SU-DHL-6 (cell line): Measurements from ENCODE around the gene CTNND2.

ENCODE experiments used
- H2AFZ ChIP-seq: fragments of 200-600 bp; sonication (generic); 2 replicates; pipeline ENCODE4 v1.6.1; 2014; ENCODE audit warnings: low read depth, mild to moderate bottlenecking, moderate library complexity, mixed read lengths, antibody characterized with exemption, low read length; ENCODE audit not compliant: severe bottlenecking
- H3F3A ChIP-seq: fragments of 200-600 bp; shearing (Covaris generic); 2 replicates; pipeline ENCODE4 v1.6.0; 2016; ENCODE audit warnings: antibody characterized with exemption, mild to moderate bottlenecking; ENCODE audit not compliant: insufficient read depth
- H3K27ac ChIP-seq: fragments of 200-600 bp; sonication (generic); 2 replicates; pipeline ENCODE4 v1.5.1; 2016; ENCODE audit warnings: low read depth, mild to moderate bottlenecking, low read length, moderate library complexity, mixed read lengths
- H3K27me3 ChIP-seq: fragments of 200-600 bp; sonication (generic), shearing (Covaris generic); 2 replicates; pipeline ENCODE4 v1.6.0; 2014; ENCODE audit warnings: mild to moderate bottlenecking, low read length
- H3K36me3 ChIP-seq: fragments of 200-600 bp; sonication (generic); 2 replicates; pipeline ENCODE4 v1.6.1; 2014; ENCODE audit warnings: mild to moderate bottlenecking, low read length, mixed read lengths
- H3K4me2 ChIP-seq: fragments of 300-600, 200-600 bp; shearing (Covaris generic), sonication (generic); 2 replicates; pipeline ENCODE4 v1.6.0; 2014; ENCODE audit warnings: low read length, low read depth, mild to moderate bottlenecking; ENCODE audit not compliant: poor library complexity, severe bottlenecking
- H3K4me3 ChIP-seq: fragments of 200-600 bp; sonication (generic); 2 replicates; pipeline ENCODE4 v1.5.1; 2014; ENCODE audit warnings: antibody characterized with exemption, low read length, mild to moderate bottlenecking, mixed read lengths; ENCODE audit not compliant: insufficient read depth, poor library complexity, severe bottlenecking
- H3K79me2 ChIP-seq: fragments of 200-600 bp; sonication (generic); 2 replicates; pipeline ENCODE4 v1.6.1; 2014; ENCODE audit warnings: mild to moderate bottlenecking, low read length, moderate library complexity; ENCODE audit not compliant: insufficient read depth
- H3K9ac ChIP-seq: fragments of 200-600 bp; sonication (generic); 2 replicates; pipeline ENCODE4 v1.7.0; 2014; ENCODE audit warnings: mild to moderate bottlenecking, low read length
- H3K9me2 ChIP-seq: fragments of 200-600 bp; sonication (generic); replicated peaks from 2 replicates; pipeline ENCODE4 v1.6.1; 2014; ENCODE audit warnings: low read length; ENCODE audit not compliant: insufficient read depth
- H3K9me3 ChIP-seq: fragments of 200-600 bp; sonication (generic); 2 replicates; pipeline ENCODE4 v1.6.1; 2014; ENCODE audit warnings: low read length, mixed read lengths; ENCODE audit not compliant: insufficient read depth
- H4K20me1 ChIP-seq: fragments of 200-600 bp; sonication (generic); 2 replicates; pipeline ENCODE4 v1.6.1; 2014; ENCODE audit warnings: low read depth, mild to moderate bottlenecking, antibody characterized with exemption, low read length, moderate library complexity, mixed read lengths
- EZH2phosphoT487 ChIP-seq: fragments of 200-600 bp; sonication (generic), shearing (Covaris generic); conservative IDR thresholded peaks from 2 replicates; pipeline ENCODE4 v1.6.1; 2018; ENCODE audit warnings: mild to moderate bottlenecking, antibody characterized with exemption, low read length, moderate library complexity, mixed read lengths
- TF ChIP-seq, protein P1 (sequence below): fragments of 200-600 bp; sonication (generic); IDR thresholded peaks from one replicate; pipeline ENCODE4 v1.5.1; 2017; ENCODE audit warnings: antibody characterized with exemption, mild to moderate bottlenecking, low read length, moderate library complexity; ENCODE audit not compliant: insufficient read depth, poor library complexity, severe bottlenecking

Gene CTNND2

DNA sequence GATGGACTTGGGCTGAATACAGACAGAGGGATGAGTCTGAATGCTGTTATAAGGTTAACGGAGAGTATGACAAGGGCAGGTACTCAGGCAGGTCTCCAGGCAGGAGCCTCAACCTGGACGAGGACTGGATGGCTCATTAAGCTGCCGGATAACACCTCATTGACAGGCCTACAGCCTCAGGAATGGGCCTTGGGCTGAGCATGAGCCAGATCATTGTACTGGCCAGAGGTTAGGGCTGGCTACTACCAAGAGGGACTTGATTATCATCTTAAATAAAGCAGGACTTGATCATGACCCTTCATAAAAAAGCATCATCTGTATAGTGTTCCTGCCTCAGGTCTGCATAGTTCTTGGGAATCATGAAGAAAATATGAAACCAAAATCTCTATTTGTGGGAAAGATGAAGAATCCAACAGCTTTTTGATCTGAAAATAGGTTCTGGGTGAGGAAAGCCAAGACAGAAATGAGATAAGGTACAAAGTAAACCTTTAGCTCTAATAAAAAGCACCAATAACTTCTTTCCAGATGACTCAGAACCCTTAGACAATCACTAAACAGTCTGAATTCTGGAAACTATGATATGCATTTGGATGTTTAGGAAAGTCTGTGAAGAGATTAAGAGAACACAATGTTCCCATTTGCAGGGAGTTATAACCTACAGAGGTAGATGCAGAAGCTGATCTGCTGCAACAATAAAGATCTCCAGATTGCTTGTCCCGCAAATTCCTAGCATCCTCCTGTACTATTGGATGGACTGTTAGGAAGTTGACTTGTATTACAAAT lies 343.1 kb downstream of the CTNND2 start:
- Histone ChIP-seq H2AFZ (no peak overlapping the region), H3K4me3 (no peak overlapping the region), H3K36me3 (no peaks in the 10 kb centered on the region), H3K27me3 (no peaks in the 10 kb centered on the region), H4K20me1 (no peaks in the 10 kb centered on the region), H3K9ac (no peak overlapping the region), H3K4me2 (no peak overlapping the region), H3K9me3 (no peaks in the 10 kb centered on the region), H3F3A (no peaks in the 10 kb centered on the region), H3K27ac (no peak overlapping the region), H3K9me2 (no peaks in the 10 kb centered on the region), H3K79me2 (no peaks in the 10 kb centered on the region)
- TF ChIP-seq, protein P1, sequence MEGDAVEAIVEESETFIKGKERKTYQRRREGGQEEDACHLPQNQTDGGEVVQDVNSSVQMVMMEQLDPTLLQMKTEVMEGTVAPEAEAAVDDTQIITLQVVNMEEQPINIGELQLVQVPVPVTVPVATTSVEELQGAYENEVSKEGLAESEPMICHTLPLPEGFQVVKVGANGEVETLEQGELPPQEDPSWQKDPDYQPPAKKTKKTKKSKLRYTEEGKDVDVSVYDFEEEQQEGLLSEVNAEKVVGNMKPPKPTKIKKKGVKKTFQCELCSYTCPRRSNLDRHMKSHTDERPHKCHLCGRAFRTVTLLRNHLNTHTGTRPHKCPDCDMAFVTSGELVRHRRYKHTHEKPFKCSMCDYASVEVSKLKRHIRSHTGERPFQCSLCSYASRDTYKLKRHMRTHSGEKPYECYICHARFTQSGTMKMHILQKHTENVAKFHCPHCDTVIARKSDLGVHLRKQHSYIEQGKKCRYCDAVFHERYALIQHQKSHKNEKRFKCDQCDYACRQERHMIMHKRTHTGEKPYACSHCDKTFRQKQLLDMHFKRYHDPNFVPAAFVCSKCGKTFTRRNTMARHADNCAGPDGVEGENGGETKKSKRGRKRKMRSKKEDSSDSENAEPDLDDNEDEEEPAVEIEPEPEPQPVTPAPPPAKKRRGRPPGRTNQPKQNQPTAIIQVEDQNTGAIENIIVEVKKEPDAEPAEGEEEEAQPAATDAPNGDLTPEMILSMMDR, result no peak
- TF ChIP-seq EZH2phosphoT487, result no peak

DNA sequence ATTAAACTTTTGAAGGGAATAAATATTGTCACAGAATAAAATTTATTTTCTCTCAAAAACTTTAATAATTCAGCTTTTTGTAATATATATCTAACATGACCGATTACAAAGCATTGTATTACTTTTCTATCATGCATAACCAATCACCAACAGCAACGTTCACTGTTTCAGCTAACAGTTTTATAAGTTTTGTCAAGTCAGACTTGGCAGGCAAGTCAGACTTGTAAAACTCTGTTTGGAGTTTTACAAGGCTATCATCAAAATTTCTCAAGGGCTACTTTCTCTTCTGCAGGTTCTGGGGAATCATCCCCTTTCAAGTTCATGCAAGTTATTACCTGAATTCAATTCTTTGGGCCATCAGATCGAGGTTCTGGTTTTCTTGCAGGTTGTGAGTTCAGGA lies 347.2 kb downstream of the CTNND2 start:
- H3K9me3 ChIP-seq, result no peaks in the 10 kb centered on the region
- no peaks in the 10 kb centered on the region for H3K9me2 ChIP-seq
- TF ChIP-seq, protein P1, result no peak
- H3K4me2 ChIP-seq, result no peak overlapping the region
- H3F3A ChIP-seq, result no peaks in the 10 kb centered on the region
- no peak overlapping the region for H3K27ac ChIP-seq
- no peak overlapping the region for H3K9ac ChIP-seq
- H2AFZ ChIP-seq, result no peak overlapping the region
- H3K79me2 ChIP-seq, result no peaks in the 10 kb centered on the region
- H3K4me3 ChIP-seq, result no peak overlapping the region
- H4K20me1 ChIP-seq, result no peaks in the 10 kb centered on the region
- no peaks in the 10 kb centered on the region for H3K36me3 ChIP-seq
- no peaks in the 10 kb centered on the region for H3K27me3 ChIP-seq

DNA sequence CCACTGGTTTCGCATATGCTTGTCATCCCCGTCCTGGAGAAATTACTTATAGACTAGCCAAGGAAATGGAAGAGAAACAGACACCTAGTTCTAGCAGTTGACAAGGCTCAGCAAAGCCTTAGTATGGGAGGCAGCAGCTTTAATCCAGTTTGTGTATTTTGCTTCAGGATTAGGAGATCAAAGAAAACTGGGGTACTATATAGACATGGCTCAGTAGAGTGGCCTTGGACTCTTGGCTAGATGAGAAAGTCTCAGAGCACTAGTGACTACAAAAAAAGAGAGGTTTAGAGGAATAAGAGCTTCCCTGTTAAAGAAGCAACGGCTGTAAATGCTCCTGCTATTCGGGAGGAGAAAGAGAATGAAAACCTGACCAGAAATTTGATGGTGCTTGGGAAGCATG lies 349.1 kb downstream of the CTNND2 start:
- Histone ChIP-seq H3K79me2 (no peaks in the 10 kb centered on the region), H3K9me2 (no peaks in the 10 kb centered on the region), H3K36me3 (no peaks in the 10 kb centered on the region), H3F3A (no peaks in the 10 kb centered on the region), H3K27ac (no peak overlapping the region), H4K20me1 (no peaks in the 10 kb centered on the region), H2AFZ (no peak overlapping the region), H3K9me3 (no peaks in the 10 kb centered on the region), H3K4me2 (no peak overlapping the region), H3K27me3 (no peaks in the 10 kb centered on the region), H3K9ac (no peak overlapping the region), H3K4me3 (no peak overlapping the region)
- TF ChIP-seq EZH2phosphoT487, result no peak
- TF ChIP-seq, protein P1, result no peak
